Kidney epithelial cell (primary cell): ENCODE measurements around the gene GPC6. TPM values are rescaled to one million over a fixed set of nuclear protein-coding genes. Genes with fewer than 3 reads are reported as not detected.

Experiments
- DNase-seq: peaks from one replicate; pipeline ENCODE4 v3.0.0-alpha.2; 2010; ENCODE audit warnings: low read depth
- H3K27me3 ChIP-seq: 2 replicates; pipeline ENCODE4 v1.6.0; 2011; ENCODE audit warnings: low read length; ENCODE audit not compliant: control insufficient read depth, insufficient read depth
- H3K36me3 ChIP-seq: 2 replicates; pipeline ENCODE4 v1.5.1; 2011; ENCODE audit warnings: low read length; ENCODE audit not compliant: control insufficient read depth, insufficient read depth
- H3K4me3 ChIP-seq: 2 replicates; pipeline ENCODE4 v1.5.1; 2011; ENCODE audit warnings: low read depth, mild to moderate bottlenecking, control low read depth, low read length
- CTCF ChIP-seq: IDR thresholded peaks from 2 replicates; pipeline ENCODE4 v1.5.1; 2011; ENCODE audit warnings: mild to moderate bottlenecking, moderate library complexity, low read length, control low read depth, inconsistent platforms; ENCODE audit not compliant: insufficient read depth, poor library complexity, severe bottlenecking
- total RNA-seq: library from RNA; depleted of rRNA; stranded (reverse); fragments of >200 nt; gene quantifications from 2 replicates; pipeline ENCODE4 v1.2.3, GENCODE V29; 2015

GPC6 gene
- 62.6 and 62.7 TPM in 2 replicates for total RNA-seq

- no peaks in the 10 kb centered on the region for H3K27me3 ChIP-seq
- TF ChIP-seq CTCF = no peak
- peak within 1 kb of the TSS; percentile 76 for H3K4me3 ChIP-seq
- DNase-seq = peak; percentile 62
- H3K36me3 ChIP-seq = no peaks in the 10 kb centered on the region
These were observed at the start of gene GPC6 for GRCh38 chr13:93226623-93227279. TSS of gene GPC6 (plus strand) at chr13:93226807.

GRCh38 chr13:93180356-93180969 lies 46.1 kb upstream of the GPC6 start:
- DNase-seq = no peak
- no peaks in the 10 kb centered on the region for H3K36me3 ChIP-seq
- H3K4me3 ChIP-seq = no peak overlapping the region
- no peak for TF ChIP-seq CTCF
- H3K27me3 ChIP-seq = no peaks in the 10 kb centered on the region

- no peak for TF ChIP-seq CTCF
- Histone ChIP-seq H3K27me3 (no peaks in the 10 kb centered on the region), H3K36me3 (no peaks in the 10 kb centered on the region), H3K4me3 (no peak overlapping the region)
- DNase-seq = no peak
These were observed 44.2 kb upstream of the GPC6 start for GRCh38 chr13:93182406-93182805.

GRCh38 chr13:93183302-93183701 lies 43.3 kb upstream of the GPC6 start:
- H3K27me3 ChIP-seq = no peaks in the 10 kb centered on the region
- H3K36me3 ChIP-seq = no peaks in the 10 kb centered on the region
- no peak for TF ChIP-seq CTCF
- no peak overlapping the region for H3K4me3 ChIP-seq
- no peak for DNase-seq

- DNase-seq = no peak
- H3K36me3 ChIP-seq = no peaks in the 10 kb centered on the region
- TF ChIP-seq CTCF = no peak
- H3K27me3 ChIP-seq = no peaks in the 10 kb centered on the region
- H3K4me3 ChIP-seq = no peak overlapping the region
These were observed 36.6 kb upstream of the GPC6 start for GRCh38 chr13:93190006-93190405.

- no peak for TF ChIP-seq CTCF
- H3K27me3 ChIP-seq = no peaks in the 10 kb centered on the region
- H3K4me3 ChIP-seq = no peak overlapping the region
- no peaks in the 10 kb centered on the region for H3K36me3 ChIP-seq
- no peak for DNase-seq
These were observed 32.9 kb upstream of the GPC6 start for GRCh38 chr13:93193682-93194081.
